ENCODE data around the gene DCUN1D4.

DNA sequence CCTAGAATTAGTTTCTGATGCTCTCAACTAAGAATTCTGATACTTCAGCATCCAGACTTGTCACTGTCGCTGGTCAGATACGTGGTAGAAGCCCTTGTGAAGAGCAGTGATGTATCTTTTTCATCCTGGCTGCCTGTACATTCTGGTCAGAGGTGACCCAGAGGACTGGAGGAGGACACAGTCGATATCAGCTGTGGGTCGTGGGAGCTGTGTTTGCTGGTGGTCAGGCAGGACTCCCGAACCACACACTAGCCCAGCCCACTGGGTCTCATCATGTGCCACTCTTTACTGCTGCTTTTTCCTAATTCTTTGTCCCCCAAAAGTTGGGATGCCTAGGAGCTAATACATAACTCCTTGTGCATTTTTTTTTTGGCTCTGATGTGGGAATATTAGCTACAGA lies 6.5 kb downstream of the DCUN1D4 start:
- TF ChIP-seq EZH2phosphoT487 (IDR thresholded peaks at IDR 0.05; ENCODE audit: low read depth, severe bottlenecking, unreplicated experiment) (no peak), CTCF (IDR thresholded peaks at IDR 0.05; ENCODE audit: poor library complexity) (no peak)

Measured in hepatocyte (in vitro differentiated cells).